GM12801 (cell line): ENCODE data around the gene WDR48.

Source experiments
- CTCF ChIP-seq: IDR thresholded peaks from one replicate; pipeline ENCODE4 v1.5.1; 2011; ENCODE audit warnings: control low read depth; ENCODE audit not compliant: insufficient read length; ENCODE audit errors: extremely low read depth

Gene WDR48

GRCh38 chr3:39021029-39021428 lies 30.8 kb upstream of the WDR48 start:
- TF ChIP-seq CTCF: no peak

GRCh38 chr3:39021465-39022285 lies 30.1 kb upstream of the WDR48 start:
- TF ChIP-seq CTCF: no peak

GRCh38 chr3:39022286-39022630 lies 29.6 kb upstream of the WDR48 start:
- no peak for TF ChIP-seq CTCF

GRCh38 chr3:39024497-39024896 lies 27.3 kb upstream of the WDR48 start:
- TF ChIP-seq CTCF: no peak

GRCh38 chr3:39025222-39025970 lies 26.4 kb upstream of the WDR48 start:
- no peak for TF ChIP-seq CTCF

GRCh38 chr3:39028546-39028945 lies 23.3 kb upstream of the WDR48 start:
- no peak for TF ChIP-seq CTCF

GRCh38 chr3:39029556-39029955 lies 22.3 kb upstream of the WDR48 start:
- TF ChIP-seq CTCF: no peak
